GM19035 (cell line): ENCODE measurements around the gene C2CD4D.

Source experiments
- ATAC-seq: cut with Tn5 transposase; IDR thresholded peaks from one replicate; pipeline ENCODE4 v1.9.1; 2021; ENCODE audit not compliant: unreplicated experiment

C2CD4D gene

GRCh38 chr1:151815716-151816327 is 23.8 kb downstream of the C2CD4D start:
- no peak for ATAC-seq

GRCh38 chr1:151814971-151815545 is 24.6 kb downstream of the C2CD4D start:
- no peak for ATAC-seq

- ATAC-seq, result no peak
These were observed 25.2 kb downstream of the C2CD4D start for GRCh38 chr1:151814426-151814825.

- ATAC-seq, result no peak
These were observed 26.2 kb downstream of the C2CD4D start for GRCh38 chr1:151813271-151813977.

- ATAC-seq, result no peak
These were observed 28.4 kb downstream of the C2CD4D start for GRCh38 chr1:151811181-151811580.

GRCh38 chr1:151809985-151810556 is 29.5 kb downstream of the C2CD4D start:
- no peak for ATAC-seq

- ATAC-seq, result no peak
These were observed 30.2 kb downstream of the C2CD4D start for GRCh38 chr1:151809290-151809984.

- ATAC-seq, result no peak
These were observed 31.9 kb downstream of the C2CD4D start for GRCh38 chr1:151807766-151808165.

- ATAC-seq, result no peak
These were observed 32.5 kb downstream of the C2CD4D start for GRCh38 chr1:151807131-151807530.

GRCh38 chr1:151806170-151806569 is 33.5 kb downstream of the C2CD4D start:
- ATAC-seq, result no peak

- no peak for ATAC-seq
These were observed 34.4 kb downstream of the C2CD4D start, which contains the start of gene LINGO4 for GRCh38 chr1:151805066-151805820. LINGO4 (minus strand) TSS chr1:151805419; CDS start chr1:151802704, 2,715 bp downstream.

GRCh38 chr1:151803915-151804314 is 35.7 kb downstream of the C2CD4D start:
- no peak for ATAC-seq

GRCh38 chr1:151803164-151803563 is 36.5 kb downstream of the C2CD4D start:
- no peak for ATAC-seq

- ATAC-seq, result no peak
These were observed 37.2 kb downstream of the C2CD4D start for GRCh38 chr1:151802372-151802771.

GRCh38 chr1:151801846-151802245 is 37.8 kb downstream of the C2CD4D start:
- no peak for ATAC-seq

- no peak for ATAC-seq
These were observed 38.3 kb downstream of the C2CD4D start for GRCh38 chr1:151801310-151801820.

- no peak for ATAC-seq
These were observed 38.8 kb downstream of the C2CD4D start for GRCh38 chr1:151800830-151801229.

GRCh38 chr1:151799179-151800022 is 40.2 kb downstream of the C2CD4D start:
- no peak for ATAC-seq

GRCh38 chr1:151798571-151798970 is 41.0 kb downstream of the C2CD4D start:
- no peak for ATAC-seq
